GM19238 (cell line): ENCODE results near the gene PARL.
"Not testable (repeated sequence)": the region's sequence is repeated elsewhere in the genome, so short reads cannot be mapped to it uniquely, and the experiment has no call there.

Source experiments
- DNase-seq: peaks from one replicate; pipeline ENCODE4 v3.0.0; 2011; ENCODE audit warnings: low spot score; ENCODE audit not compliant: insufficient read length

PARL gene

GRCh38 chr3:183904833-183905780, 20.4 kb upstream of the PARL start:
- no peak for DNase-seq

GRCh38 chr3:183898028-183898431, 13.3 kb upstream of the PARL start:
- no peak for DNase-seq

GRCh38 chr3:183897606-183898005, 12.9 kb upstream of the PARL start:
- no peak for DNase-seq

- no peak for DNase-seq
These were observed 11.9 kb upstream of the PARL start for GRCh38 chr3:183896610-183897009.

- no peak for DNase-seq
These were observed 11.5 kb upstream of the PARL start for GRCh38 chr3:183896184-183896583.

GRCh38 chr3:183895774-183896173, 11.1 kb upstream of the PARL start:
- no peak for DNase-seq

- DNase-seq = peak; percentile 73
These were observed 10.6 kb upstream of the PARL start for GRCh38 chr3:183895296-183895695.

GRCh38 chr3:183892610-183893214, 8.0 kb upstream of the PARL start:
- no peak for DNase-seq

GRCh38 chr3:183885766-183886165, 1.1 kb upstream of the PARL start:
- DNase-seq = no peak

GRCh38 chr3:183884097-183884426, 618 bp downstream of the PARL start:
- no peak for DNase-seq

GRCh38 chr3:183883291-183884096, 1.2 kb downstream of the PARL start:
- no peak for DNase-seq

- no peak for DNase-seq
These were observed 4.6 kb downstream of the PARL start for GRCh38 chr3:183880121-183880520.

GRCh38 chr3:183879243-183879642, 5.4 kb downstream of the PARL start:
- no peak for DNase-seq

GRCh38 chr3:183878071-183878470, 6.6 kb downstream of the PARL start:
- no peak for DNase-seq

- not testable (repeated sequence) for DNase-seq
These were observed 7.5 kb downstream of the PARL start for GRCh38 chr3:183877227-183877626.

- no peak for DNase-seq
These were observed 9.3 kb downstream of the PARL start for GRCh38 chr3:183875411-183875810.

- no peak for DNase-seq
These were observed 10.8 kb downstream of the PARL start for GRCh38 chr3:183873914-183874313.

- DNase-seq = no peak
These were observed 13.1 kb downstream of the PARL start for GRCh38 chr3:183871541-183871940.

GRCh38 chr3:183870563-183870962, 14.1 kb downstream of the PARL start:
- no peak for DNase-seq

- no peak for DNase-seq
These were observed 15.9 kb downstream of the PARL start for GRCh38 chr3:183868796-183869195.

- no peak for DNase-seq
These were observed 22.1 kb downstream of the PARL start for GRCh38 chr3:183862610-183863009.

GRCh38 chr3:183857863-183858262, 26.8 kb downstream of the PARL start:
- no peak for DNase-seq
